CD14-positive monocyte (primary cell): Measurements from ENCODE around the gene MRGPRF. TPM values are rescaled to one million over a fixed set of nuclear protein-coding genes. Genes with fewer than 3 reads are reported as not detected.
A peak's percentile ranks its signal among the peaks of the same experiment; 100 is the strongest.

Source experiments
- DNase-seq, 3 donors: peaks; one replicate each; pipeline ENCODE4 v3.0.0-alpha.2; 2011 to 2022
- H2AFZ ChIP-seq: 2 replicates; pipeline ENCODE4 v1.6.0; 2012; ENCODE audit warnings: mild to moderate bottlenecking, low read depth, low read length, inconsistent platforms; ENCODE audit not compliant: insufficient read depth, poor library complexity, severe bottlenecking
- H3K27ac ChIP-seq, 2 donors: 1 replicate in 1 of 2; 2 replicates in 1 of 2; pipeline ENCODE4 v1.5.1; 2012 to 2013; ENCODE audit warnings: low read length in 2 of 2, control low read depth in 1 of 2, inconsistent platforms in 1 of 2, low read depth in 1 of 2, mild to moderate bottlenecking in 1 of 2
- H3K27me3 ChIP-seq, 2 donors: one replicate each; pipeline versions ENCODE4 v1.6.0 to v1.6.1; 2011 to 2013; ENCODE audit warnings: low read length in 2 of 2; ENCODE audit not compliant: control insufficient read depth in 2 of 2, insufficient read depth in 2 of 2
- H3K36me3 ChIP-seq, 2 donors: replicated peaks in 1 of 2; 1 replicate in 1 of 2; 2 replicates in 1 of 2; pipeline versions ENCODE4 v1.5.1 to v1.6.1; 2012 to 2013; ENCODE audit warnings: low read length in 2 of 2, control low read depth in 1 of 2, inconsistent platforms in 1 of 2, mild to moderate bottlenecking in 1 of 2; ENCODE audit not compliant: insufficient read depth in 2 of 2, control insufficient read depth in 1 of 2
- H3K4me1 ChIP-seq, 2 donors: 1 replicate in 1 of 2; 2 replicates in 1 of 2; pipeline versions ENCODE4 v1.5.1 to v1.6.1; 2012 to 2013; ENCODE audit warnings: low read length in 2 of 2, control low read depth in 1 of 2, inconsistent platforms in 1 of 2, mild to moderate bottlenecking in 1 of 2, moderate library complexity in 1 of 2; ENCODE audit not compliant: insufficient read depth in 2 of 2, control insufficient read depth in 1 of 2
- H3K4me2 ChIP-seq: replicated peaks from 2 replicates; pipeline ENCODE3; 2012; ENCODE audit warnings: low read length, moderate library complexity, mild to moderate bottlenecking; ENCODE audit not compliant: poor library complexity, severe bottlenecking; ENCODE audit errors: extremely low read depth
- H3K4me3 ChIP-seq, 3 experiments: fragments of 200-600 bp in 1 of 3; sonication (generic) in 1 of 3; replicated peaks in 1 of 3; 1 replicate in 2 of 3; 2 replicates in 1 of 3; pipeline ENCODE4 v1.5.1; 2011 to 2013; ENCODE audit warnings: low read length in 3 of 3, mild to moderate bottlenecking in 3 of 3, control low read depth in 2 of 3, low read depth in 2 of 3, inconsistent platforms in 1 of 3, moderate library complexity in 1 of 3
- H3K79me2 ChIP-seq: 2 replicates; pipeline ENCODE4 v1.6.0; 2012; ENCODE audit warnings: mild to moderate bottlenecking, control low read depth, inconsistent platforms, low read length, moderate library complexity; ENCODE audit not compliant: insufficient read depth
- H3K9ac ChIP-seq: 2 replicates; pipeline ENCODE4 v1.6.0; 2017; ENCODE audit warnings: low read length, mild to moderate bottlenecking; ENCODE audit not compliant: insufficient read depth, poor library complexity, severe bottlenecking
- H3K9me3 ChIP-seq, 2 donors: replicated peaks in 1 of 2; 1 replicate in 1 of 2; 2 replicates in 1 of 2; pipeline versions ENCODE4 v1.5.1 to v1.6.1; 2012 to 2013; ENCODE audit warnings: low read length in 2 of 2, control low read depth in 1 of 2; ENCODE audit not compliant: control insufficient read depth in 1 of 2, insufficient read depth in 1 of 2
- H4K20me1 ChIP-seq: 2 replicates; pipeline ENCODE4 v1.6.0; 2012; ENCODE audit warnings: mild to moderate bottlenecking, low read length, control low read depth, moderate library complexity; ENCODE audit not compliant: insufficient read depth
- H3K27ac Mint-ChIP-seq, 7 donors: one replicate each; pipeline ENCODE4 v1.8.0; 2020; ENCODE audit warnings: mild to moderate bottlenecking in 7 of 7, mixed read lengths in 7 of 7, moderate library complexity in 6 of 7, inconsistent platforms in 2 of 7
- H3K27me3 Mint-ChIP-seq, 3 donors: one replicate each; pipeline ENCODE4 v1.8.0; 2021 to 2022; ENCODE audit warnings: low read depth in 3 of 3, mild to moderate bottlenecking in 3 of 3, mixed read lengths in 3 of 3, moderate library complexity in 3 of 3, inconsistent platforms in 1 of 3
- H3K36me3 Mint-ChIP-seq, 2 donors: one replicate each; pipeline ENCODE4 v1.8.0; 2020; ENCODE audit warnings: mixed read lengths in 2 of 2, inconsistent platforms in 1 of 2, mild to moderate bottlenecking in 1 of 2
- H3K4me1 Mint-ChIP-seq: one replicate; pipeline ENCODE4 v1.8.0; 2020; ENCODE audit warnings: mild to moderate bottlenecking, mixed read lengths
- H3K4me3 Mint-ChIP-seq, 2 donors: one replicate each; pipeline ENCODE4 v1.8.0; 2020; ENCODE audit warnings: mild to moderate bottlenecking in 2 of 2, mixed read lengths in 2 of 2, moderate library complexity in 1 of 2
- H3K9me3 Mint-ChIP-seq, 7 donors: one replicate each; pipeline ENCODE4 v1.8.0; 2020 to 2022; ENCODE audit warnings: mixed read lengths in 7 of 7, mild to moderate bottlenecking in 6 of 7, moderate library complexity in 6 of 7, inconsistent platforms in 2 of 7
- CTCF ChIP-seq: fragments of 200-600 bp; IDR thresholded peaks from one replicate; pipeline ENCODE4 v1.8.0; 2022; ENCODE audit warnings: antibody characterized with exemption, mild to moderate bottlenecking
- WGBS: methylation state at CpG from one replicate; pipeline ENCODE4 v1.1.5; 2013; ENCODE audit warnings: missing lambda C conversion rate; ENCODE audit not compliant: insufficient coverage; 5-methylcytosine and 5-hydroxymethylcytosine counted together
- intact Hi-C, 2 donors: fragments of 100-400 bp; cut with micrococcal nuclease; formaldehyde crosslinking; loops; one replicate each; pipeline versions ENCODE4 v1.15.0 to v1.15.1; 2023
- polyA plus RNA-seq, 3 donors: library from polyadenylated mRNA; depleted of rRNA in 1 of 3; unstranded in 2 of 3; stranded (reverse) in 1 of 3; fragments of 300-500 nt in 2 of 3; fragments of >200 nt in 1 of 3; fragmentation: Illumina TruSeq in 2 of 3; gene quantifications; 1 replicate in 2 of 3; 2 replicates in 1 of 3; pipeline ENCODE4 v1.2.3, GENCODE V29; 2012 to 2021

The MRGPRF gene
- polyA plus RNA-seq, 3 donors = 0.22 to 0.23 TPM; not detected in 1

GRCh38 chr11:69030301-69030700, 17.3 kb upstream of the MRGPRF start:
- DNase-seq = peak in 1 of 3 donors; percentile 29
- H3K36me3 Mint-ChIP-seq = no peaks in the 10 kb centered on the region
- 33% methylated on average over 1 of the region's 6 CpGs for WGBS
- no peak for TF ChIP-seq CTCF
- Histone ChIP-seq H3K27ac (peak overlapping the region; percentile 68 to 82), H3K9ac (no peak overlapping the region), H3K36me3 (no peaks in the 10 kb centered on the region), H3K4me1 (peaks cover 66 to 83% of the 10 kb centered on the region in 2 donors), H3K4me2 (peak overlapping the region; percentile 52), H4K20me1 (no peaks in the 10 kb centered on the region), H3K27me3 (no peaks in the 10 kb centered on the region), H3K4me3 (peak overlapping the region in 1 of 3 experiments; percentile 62), H3K9me3 (no peaks in the 10 kb centered on the region), H2AFZ (peak overlapping the region; percentile 31), H3K79me2 (no peaks in the 10 kb centered on the region)
- intact Hi-C loops = no loop called here
- peaks cover 71% of the 10 kb centered on the region for H3K4me1 Mint-ChIP-seq
- peaks cover 0 to 2% (median 0%) of the 10 kb centered on the region in 7 donors for H3K9me3 Mint-ChIP-seq
- H3K27me3 Mint-ChIP-seq = no peaks in the 10 kb centered on the region
- peak overlapping the region; percentile 49 to 83 for H3K4me3 Mint-ChIP-seq
- H3K27ac Mint-ChIP-seq = peak overlapping the region; percentile 79 to 99 (median 96)

- H3K4me1 Mint-ChIP-seq = peaks cover 67% of the 10 kb centered on the region
- H3K4me2 ChIP-seq = peak overlapping the region; percentile 61
- H3K27ac ChIP-seq = peak overlapping the region; percentile 82 to 87
- H4K20me1 ChIP-seq = no peaks in the 10 kb centered on the region
- peak overlapping the region; percentile 62 for H2AFZ ChIP-seq
- H3K27me3 Mint-ChIP-seq = peaks cover 0 to 2% (median 0%) of the 10 kb centered on the region in 3 donors
- no peaks in the 10 kb centered on the region for H3K36me3 ChIP-seq
- peaks cover 0 to 2% (median 0%) of the 10 kb centered on the region in 7 donors for H3K9me3 Mint-ChIP-seq
- H3K27me3 ChIP-seq = no peaks in the 10 kb centered on the region
- no peaks in the 10 kb centered on the region for H3K79me2 ChIP-seq
- peak overlapping the region in 1 of 3 experiments; percentile 45 for H3K4me3 ChIP-seq
- H3K9ac ChIP-seq = peak overlapping the region; percentile 21
- no peaks in the 10 kb centered on the region for H3K9me3 ChIP-seq
- WGBS = 15% methylated on average over 4 of the region's 9 CpGs
- no peak for TF ChIP-seq CTCF
- H3K36me3 Mint-ChIP-seq = no peaks in the 10 kb centered on the region
- intact Hi-C loops = no loop called here
- peak; percentile 64 to 86 (median 77) for DNase-seq
- peak overlapping the region; percentile 82 to 92 (median 90) for H3K27ac Mint-ChIP-seq
- H3K4me1 ChIP-seq = peaks cover 65 to 75% of the 10 kb centered on the region in 2 donors
- peak overlapping the region; percentile 20 to 71 for H3K4me3 Mint-ChIP-seq
These were observed 14.8 kb upstream of the MRGPRF start for GRCh38 chr11:69027704-69028372.
